ENCODE results near the gene PCAT7. TPM values are rescaled to one million over a fixed set of nuclear protein-coding genes. Genes with fewer than 3 reads are reported as not detected.

The PCAT7 gene
- polyA plus RNA-seq, 1 donor from 2014 or later = 7.7 TPM

- Histone ChIP-seq H3K9ac (ENCODE audit: low read length) (no peak overlapping the region), H2AFZ (ENCODE audit: low read depth, low read length) (no peak overlapping the region), H3K36me3 (ENCODE audit: insufficient read depth, low read length) (no peaks in the 10 kb centered on the region), H3K9me2 (ENCODE audit: insufficient read depth, low read length) (no peaks in the 10 kb centered on the region), H3K27ac (ENCODE audit: low read length) (no peak overlapping the region), H3F3A (ENCODE audit: insufficient read depth, low read length, poor library complexity, severe bottlenecking) (no peaks in the 10 kb centered on the region), H3K79me2 (replicated peaks; ENCODE audit: insufficient read depth, low read length) (no peaks in the 10 kb centered on the region), H3K4me3 (ENCODE audit: low read length) (no peak overlapping the region), H3K27me3 (ENCODE audit: insufficient read depth, low read depth, low read length) (no peaks in the 10 kb centered on the region), H3K9me3 (ENCODE audit: low read length) (no peaks in the 10 kb centered on the region), H4K20me1 (ENCODE audit: insufficient read depth) (no peaks in the 10 kb centered on the region), H3K4me2 (ENCODE audit: low read length) (no peak overlapping the region)
- TF ChIP-seq RAD21 (conservative IDR thresholded peaks at IDR 0.05) (no peak), CTCF (IDR thresholded peaks at IDR 0.05; ENCODE audit: poor library complexity, severe bottlenecking) (no peak), TAF1 (IDR thresholded peaks at IDR 0.05; ENCODE audit: low read depth) (no peak), SMC3 (conservative IDR thresholded peaks at IDR 0.05; ENCODE audit: poor library complexity) (no peak), POLR2AphosphoS5 (IDR thresholded peaks at IDR 0.05) (no peak), EZH2 (IDR thresholded peaks at IDR 0.05; ENCODE audit: borderline replicate concordance, insufficient read depth, low read length, poor library complexity, severe bottlenecking) (no peak)
- TF ChIP-seq, protein P1, sequence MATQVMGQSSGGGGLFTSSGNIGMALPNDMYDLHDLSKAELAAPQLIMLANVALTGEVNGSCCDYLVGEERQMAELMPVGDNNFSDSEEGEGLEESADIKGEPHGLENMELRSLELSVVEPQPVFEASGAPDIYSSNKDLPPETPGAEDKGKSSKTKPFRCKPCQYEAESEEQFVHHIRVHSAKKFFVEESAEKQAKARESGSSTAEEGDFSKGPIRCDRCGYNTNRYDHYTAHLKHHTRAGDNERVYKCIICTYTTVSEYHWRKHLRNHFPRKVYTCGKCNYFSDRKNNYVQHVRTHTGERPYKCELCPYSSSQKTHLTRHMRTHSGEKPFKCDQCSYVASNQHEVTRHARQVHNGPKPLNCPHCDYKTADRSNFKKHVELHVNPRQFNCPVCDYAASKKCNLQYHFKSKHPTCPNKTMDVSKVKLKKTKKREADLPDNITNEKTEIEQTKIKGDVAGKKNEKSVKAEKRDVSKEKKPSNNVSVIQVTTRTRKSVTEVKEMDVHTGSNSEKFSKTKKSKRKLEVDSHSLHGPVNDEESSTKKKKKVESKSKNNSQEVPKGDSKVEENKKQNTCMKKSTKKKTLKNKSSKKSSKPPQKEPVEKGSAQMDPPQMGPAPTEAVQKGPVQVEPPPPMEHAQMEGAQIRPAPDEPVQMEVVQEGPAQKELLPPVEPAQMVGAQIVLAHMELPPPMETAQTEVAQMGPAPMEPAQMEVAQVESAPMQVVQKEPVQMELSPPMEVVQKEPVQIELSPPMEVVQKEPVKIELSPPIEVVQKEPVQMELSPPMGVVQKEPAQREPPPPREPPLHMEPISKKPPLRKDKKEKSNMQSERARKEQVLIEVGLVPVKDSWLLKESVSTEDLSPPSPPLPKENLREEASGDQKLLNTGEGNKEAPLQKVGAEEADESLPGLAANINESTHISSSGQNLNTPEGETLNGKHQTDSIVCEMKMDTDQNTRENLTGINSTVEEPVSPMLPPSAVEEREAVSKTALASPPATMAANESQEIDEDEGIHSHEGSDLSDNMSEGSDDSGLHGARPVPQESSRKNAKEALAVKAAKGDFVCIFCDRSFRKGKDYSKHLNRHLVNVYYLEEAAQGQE (IDR thresholded peaks at IDR 0.05; ENCODE audit: borderline replicate concordance) = no peak
These were observed 37.6 kb upstream of the PCAT7 start for GRCh38 chr9:94517254-94517653.

- Histone ChIP-seq H3K27me3 (ENCODE audit: insufficient read depth, low read depth, low read length) (no peaks in the 10 kb centered on the region), H3K9ac (ENCODE audit: low read length) (no peak overlapping the region), H3K4me3 (ENCODE audit: low read length) (no peak overlapping the region), H3F3A (ENCODE audit: insufficient read depth, low read length, poor library complexity, severe bottlenecking) (no peaks in the 10 kb centered on the region), H3K4me2 (ENCODE audit: low read length) (no peak overlapping the region), H3K27ac (ENCODE audit: low read length) (no peak overlapping the region), H3K9me3 (ENCODE audit: low read length) (no peaks in the 10 kb centered on the region), H2AFZ (ENCODE audit: low read depth, low read length) (no peak overlapping the region), H3K36me3 (ENCODE audit: insufficient read depth, low read length) (no peaks in the 10 kb centered on the region), H3K9me2 (ENCODE audit: insufficient read depth, low read length) (no peaks in the 10 kb centered on the region), H4K20me1 (ENCODE audit: insufficient read depth) (no peaks in the 10 kb centered on the region), H3K79me2 (replicated peaks; ENCODE audit: insufficient read depth, low read length) (no peaks in the 10 kb centered on the region)
- TF ChIP-seq RAD21 (conservative IDR thresholded peaks at IDR 0.05) (no peak), POLR2AphosphoS5 (IDR thresholded peaks at IDR 0.05) (no peak), TAF1 (IDR thresholded peaks at IDR 0.05; ENCODE audit: low read depth) (no peak), SMC3 (conservative IDR thresholded peaks at IDR 0.05; ENCODE audit: poor library complexity) (no peak), CTCF (IDR thresholded peaks at IDR 0.05; ENCODE audit: poor library complexity, severe bottlenecking) (no peak), EP300 (conservative IDR thresholded peaks at IDR 0.05; ENCODE audit: poor library complexity, severe bottlenecking) (no peak), EZH2 (IDR thresholded peaks at IDR 0.05; ENCODE audit: borderline replicate concordance, insufficient read depth, low read length, poor library complexity, severe bottlenecking) (no peak), MXI1 (conservative IDR thresholded peaks at IDR 0.05; ENCODE audit: poor library complexity, severe bottlenecking) (no peak)
- TF ChIP-seq, protein P1 (IDR thresholded peaks at IDR 0.05; ENCODE audit: borderline replicate concordance) = no peak
These were observed 29.4 kb upstream of the PCAT7 start for GRCh38 chr9:94525396-94526035.

Measured in neural cell (in vitro differentiated cells).